ENCODE data around the gene LLPH. TPM values are rescaled to one million over a fixed set of nuclear protein-coding genes. Genes with fewer than 3 reads are reported as not detected.
A peak's percentile ranks its signal among the peaks of the same experiment; 100 is the strongest.

Gene LLPH
- total RNA-seq, 1 experiment from 2014 or later, result 51.3 TPM

- Histone ChIP-seq H3K4me1 (ENCODE audit: insufficient read depth, low read length, poor library complexity, severe bottlenecking) (peaks cover 83% of the 10 kb centered on the region), H3K36me3 (ENCODE audit: insufficient read depth, low read length, poor library complexity, severe bottlenecking) (no peaks in the 10 kb centered on the region), H3K27me3 (replicated peaks; ENCODE audit: insufficient read depth, low read depth, low read length, poor library complexity) (no peaks in the 10 kb centered on the region), H3K9me3 (ENCODE audit: low read depth, low read length, poor library complexity, severe bottlenecking) (no peaks in the 10 kb centered on the region), H3K4me3 (ENCODE audit: low read depth, low read length, poor library complexity, severe bottlenecking) (no peak overlapping the region), H3K27ac (ENCODE audit: low read depth, low read length, poor library complexity, severe bottlenecking) (peak overlapping the region; percentile 86)
- CTCF ChIA-PET, result no interaction called here
- no peak for TF ChIP-seq EZH2 (IDR thresholded peaks at IDR 0.05; ENCODE audit: borderline replicate concordance, low read depth, low read length, poor library complexity, severe bottlenecking)
- TF ChIP-seq CTCF (conservative IDR thresholded peaks at IDR 0.05; ENCODE audit: low read depth, low read length), result no peak
- POLR2A ChIA-PET (ENCODE audit: low non-redundant PET), result interaction anchor here (0.6 kb wide), 1 partner anchor 286 kb away, joined by 3 read pairs; no protein-coding TSS in a partner anchor
- peak; percentile 41 for DNase-seq (ENCODE audit: low spot score)
- no TSS peak for BruUV-seq (replicated peaks)
- intact Hi-C loops (cut with micrococcal nuclease; ENCODE audit: unreplicated experiment), result loop anchor here (5.0 to 10.0 kb wide), 3 partner anchors 124 to 797 kb away; no protein-coding TSS in a partner anchor
These were observed 21.5 kb downstream of the LLPH start for GRCh38 chr12:66109056-66109455.

- Histone ChIP-seq H3K4me3 (ENCODE audit: low read depth, low read length, poor library complexity, severe bottlenecking) (peak overlapping the region; percentile 11), H3K36me3 (ENCODE audit: insufficient read depth, low read length, poor library complexity, severe bottlenecking) (no peaks in the 10 kb centered on the region), H3K4me1 (ENCODE audit: insufficient read depth, low read length, poor library complexity, severe bottlenecking) (peaks cover 80% of the 10 kb centered on the region), H3K27me3 (replicated peaks; ENCODE audit: insufficient read depth, low read depth, low read length, poor library complexity) (no peaks in the 10 kb centered on the region), H3K27ac (ENCODE audit: low read depth, low read length, poor library complexity, severe bottlenecking) (peak overlapping the region; percentile 86), H3K9me3 (ENCODE audit: low read depth, low read length, poor library complexity, severe bottlenecking) (no peaks in the 10 kb centered on the region)
- POLR2A ChIA-PET (ENCODE audit: low non-redundant PET), result interaction anchor here (0.6 kb wide), 2 partner anchors 285 to 1494 kb away, joined by 3 to 6 read pairs; no protein-coding TSS in a partner anchor
- DNase-seq (ENCODE audit: low spot score), result peak; percentile 86
- intact Hi-C loops (cut with micrococcal nuclease; ENCODE audit: unreplicated experiment), result loop anchor here (5.0 to 10.0 kb wide), 3 partner anchors 124 to 796 kb away; no protein-coding TSS in a partner anchor
- CTCF ChIA-PET, result interaction anchor here (1.2 kb wide), 1 partner anchor 43 kb away, joined by 3 read pairs; no protein-coding TSS in a partner anchor
- no TSS peak for BruUV-seq (replicated peaks)
- TF ChIP-seq CTCF (conservative IDR thresholded peaks at IDR 0.05; ENCODE audit: low read depth, low read length) (no peak), EZH2 (IDR thresholded peaks at IDR 0.05; ENCODE audit: borderline replicate concordance, low read depth, low read length, poor library complexity, severe bottlenecking) (no peak)
These were observed 22.2 kb downstream of the LLPH start for GRCh38 chr12:66108386-66108785.

GRCh38 chr12:66107451-66107915 is 23.1 kb downstream of the LLPH start:
- POLR2A ChIA-PET (ENCODE audit: low non-redundant PET), result interaction anchor here (0.6 kb wide), 1 partner anchor 1493 kb away, joined by 6 read pairs; no protein-coding TSS in a partner anchor
- intact Hi-C loops (cut with micrococcal nuclease; ENCODE audit: unreplicated experiment), result loop anchor here (5.0 to 10.0 kb wide), 3 partner anchors 123 to 795 kb away; no protein-coding TSS in a partner anchor
- peak; percentile 98 for DNase-seq (ENCODE audit: low spot score)
- CTCF ChIA-PET, result interaction anchor here (0.5 to 1.3 kb wide), 5 partner anchors 13 to 551 kb away, joined by 3 to 4 read pairs (median 3); partner anchors contain the start of gene TMBIM4
- Histone ChIP-seq H3K27ac (ENCODE audit: low read depth, low read length, poor library complexity, severe bottlenecking) (peak overlapping the region; percentile 86), H3K27me3 (replicated peaks; ENCODE audit: insufficient read depth, low read depth, low read length, poor library complexity) (no peaks in the 10 kb centered on the region), H3K36me3 (ENCODE audit: insufficient read depth, low read length, poor library complexity, severe bottlenecking) (no peaks in the 10 kb centered on the region), H3K9me3 (ENCODE audit: low read depth, low read length, poor library complexity, severe bottlenecking) (no peaks in the 10 kb centered on the region), H3K4me3 (ENCODE audit: low read depth, low read length, poor library complexity, severe bottlenecking) (peak overlapping the region; percentile 11), H3K4me1 (ENCODE audit: insufficient read depth, low read length, poor library complexity, severe bottlenecking) (peaks cover 75% of the 10 kb centered on the region)
- no TSS peak for BruUV-seq (replicated peaks)
- TF ChIP-seq CTCF (conservative IDR thresholded peaks at IDR 0.05; ENCODE audit: low read depth, low read length) (peak; percentile 82), EZH2 (IDR thresholded peaks at IDR 0.05; ENCODE audit: borderline replicate concordance, low read depth, low read length, poor library complexity, severe bottlenecking) (no peak)

Data from A673 (cell line).